ENCODE measurements around the gene MUC5AC. TPM values are rescaled to one million over a fixed set of nuclear protein-coding genes. Genes with fewer than 3 reads are reported as not detected.
A peak's percentile ranks its signal among the peaks of the same experiment; 100 is the strongest.

The MUC5AC gene
- total and polyA plus RNA-seq, 12 donors: under 0.01 TPM; not detected in 9

DNA sequence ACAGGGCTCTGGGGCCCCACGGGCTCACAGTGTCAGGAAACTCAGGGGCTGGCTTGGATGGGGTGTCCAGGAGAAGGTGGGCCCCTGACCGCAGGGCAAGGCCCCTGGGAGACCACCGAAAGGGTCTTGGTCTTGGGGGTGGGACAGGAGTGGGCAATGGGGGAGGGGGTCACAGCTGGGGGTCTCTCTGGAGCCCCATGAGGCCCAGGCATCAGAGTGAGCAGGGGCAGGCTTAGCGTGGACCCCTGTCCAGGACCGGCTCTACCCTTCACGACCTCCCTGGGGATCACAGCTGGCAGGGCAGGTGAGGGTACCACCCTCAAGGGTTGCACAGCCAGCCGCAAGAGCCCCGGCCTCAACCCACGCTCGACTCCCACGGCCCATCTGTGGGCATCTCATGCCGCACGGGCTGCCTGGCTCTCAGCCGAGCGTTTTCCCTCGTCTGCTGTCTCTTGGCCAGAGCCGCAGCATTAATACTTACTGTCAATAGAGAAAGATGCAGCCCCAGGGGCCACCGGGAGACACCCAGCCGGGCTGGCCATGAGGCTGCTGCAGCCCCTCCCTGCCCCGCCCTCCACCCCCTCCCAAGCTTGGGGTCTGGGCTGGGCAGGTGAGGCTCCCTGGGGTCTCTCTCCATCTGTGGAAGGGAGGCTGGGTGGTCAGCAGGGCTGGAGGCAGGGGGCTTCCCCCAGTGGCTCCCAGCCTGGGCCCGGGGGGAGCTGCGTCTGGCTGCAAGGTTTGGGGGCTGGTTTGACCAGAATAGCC, 65.8 kb downstream of the MUC5AC start:
- no peaks in the 10 kb centered on the region for H3K36me3 ChIP-seq (replicated peaks in 1 of 2)
- peaks cover 8% of the 10 kb centered on the region for H3K27me3 ChIP-seq
- intact Hi-C loops (cut with DNase I): no loop called here
- TF ChIP-seq, protein P1, sequence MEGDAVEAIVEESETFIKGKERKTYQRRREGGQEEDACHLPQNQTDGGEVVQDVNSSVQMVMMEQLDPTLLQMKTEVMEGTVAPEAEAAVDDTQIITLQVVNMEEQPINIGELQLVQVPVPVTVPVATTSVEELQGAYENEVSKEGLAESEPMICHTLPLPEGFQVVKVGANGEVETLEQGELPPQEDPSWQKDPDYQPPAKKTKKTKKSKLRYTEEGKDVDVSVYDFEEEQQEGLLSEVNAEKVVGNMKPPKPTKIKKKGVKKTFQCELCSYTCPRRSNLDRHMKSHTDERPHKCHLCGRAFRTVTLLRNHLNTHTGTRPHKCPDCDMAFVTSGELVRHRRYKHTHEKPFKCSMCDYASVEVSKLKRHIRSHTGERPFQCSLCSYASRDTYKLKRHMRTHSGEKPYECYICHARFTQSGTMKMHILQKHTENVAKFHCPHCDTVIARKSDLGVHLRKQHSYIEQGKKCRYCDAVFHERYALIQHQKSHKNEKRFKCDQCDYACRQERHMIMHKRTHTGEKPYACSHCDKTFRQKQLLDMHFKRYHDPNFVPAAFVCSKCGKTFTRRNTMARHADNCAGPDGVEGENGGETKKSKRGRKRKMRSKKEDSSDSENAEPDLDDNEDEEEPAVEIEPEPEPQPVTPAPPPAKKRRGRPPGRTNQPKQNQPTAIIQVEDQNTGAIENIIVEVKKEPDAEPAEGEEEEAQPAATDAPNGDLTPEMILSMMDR (IDR thresholded peaks at IDR 0.05): no peak
- no peak for TF ChIP-seq POLR2A (IDR thresholded peaks at IDR 0.05)
- no peaks in the 10 kb centered on the region for H3K9me3 ChIP-seq (replicated peaks in 1 of 3)
- H3K4me3 ChIP-seq: no peak overlapping the region
- WGBS, 4 donors: 77 to 81% (median 78%) methylated on average over 16 to 22 of the region's 22 CpGs
- H3K27ac ChIP-seq: no peak overlapping the region
- DNase-seq: peak in 1 of 7 donors; percentile 6
- H3K4me1 ChIP-seq (replicated peaks in 1 of 2): no peaks in the 10 kb centered on the region

DNA sequence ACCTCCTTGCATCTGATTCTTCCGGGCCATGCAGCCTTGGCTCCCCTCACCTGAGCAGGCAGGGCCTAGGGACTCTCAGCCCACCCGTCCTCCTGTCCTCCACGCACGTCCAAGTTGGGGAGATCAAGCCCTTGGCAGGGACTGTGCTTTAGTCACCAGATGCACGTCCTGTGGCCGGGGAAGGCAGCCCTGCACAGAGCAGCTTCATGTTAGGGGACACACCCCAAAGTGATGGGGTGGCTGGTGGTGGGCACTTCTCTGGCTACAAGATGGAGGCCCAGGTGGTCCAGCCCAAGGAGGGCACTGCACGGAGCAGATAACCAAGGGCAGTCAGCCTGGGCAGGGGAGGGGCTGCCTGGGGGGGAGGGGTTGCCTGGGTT, 66.3 kb downstream of the MUC5AC start:
- peak in 1 of 7 donors; percentile 6 for DNase-seq
- Histone ChIP-seq H3K4me3 (no peak overlapping the region), H3K36me3 (replicated peaks in 1 of 2) (no peaks in the 10 kb centered on the region), H3K27me3 (peaks cover 8% of the 10 kb centered on the region), H3K27ac (no peak overlapping the region), H3K9me3 (replicated peaks in 1 of 3) (no peaks in the 10 kb centered on the region), H3K4me1 (replicated peaks in 1 of 2) (no peaks in the 10 kb centered on the region)
- WGBS, 4 donors: 28 to 70% (median 55%) methylated on average over 2 to 7 of the region's 7 CpGs
- intact Hi-C loops (cut with DNase I): no loop called here
- TF ChIP-seq, protein P1 (IDR thresholded peaks at IDR 0.05): no peak
- TF ChIP-seq POLR2A (IDR thresholded peaks at IDR 0.05): no peak

DNA sequence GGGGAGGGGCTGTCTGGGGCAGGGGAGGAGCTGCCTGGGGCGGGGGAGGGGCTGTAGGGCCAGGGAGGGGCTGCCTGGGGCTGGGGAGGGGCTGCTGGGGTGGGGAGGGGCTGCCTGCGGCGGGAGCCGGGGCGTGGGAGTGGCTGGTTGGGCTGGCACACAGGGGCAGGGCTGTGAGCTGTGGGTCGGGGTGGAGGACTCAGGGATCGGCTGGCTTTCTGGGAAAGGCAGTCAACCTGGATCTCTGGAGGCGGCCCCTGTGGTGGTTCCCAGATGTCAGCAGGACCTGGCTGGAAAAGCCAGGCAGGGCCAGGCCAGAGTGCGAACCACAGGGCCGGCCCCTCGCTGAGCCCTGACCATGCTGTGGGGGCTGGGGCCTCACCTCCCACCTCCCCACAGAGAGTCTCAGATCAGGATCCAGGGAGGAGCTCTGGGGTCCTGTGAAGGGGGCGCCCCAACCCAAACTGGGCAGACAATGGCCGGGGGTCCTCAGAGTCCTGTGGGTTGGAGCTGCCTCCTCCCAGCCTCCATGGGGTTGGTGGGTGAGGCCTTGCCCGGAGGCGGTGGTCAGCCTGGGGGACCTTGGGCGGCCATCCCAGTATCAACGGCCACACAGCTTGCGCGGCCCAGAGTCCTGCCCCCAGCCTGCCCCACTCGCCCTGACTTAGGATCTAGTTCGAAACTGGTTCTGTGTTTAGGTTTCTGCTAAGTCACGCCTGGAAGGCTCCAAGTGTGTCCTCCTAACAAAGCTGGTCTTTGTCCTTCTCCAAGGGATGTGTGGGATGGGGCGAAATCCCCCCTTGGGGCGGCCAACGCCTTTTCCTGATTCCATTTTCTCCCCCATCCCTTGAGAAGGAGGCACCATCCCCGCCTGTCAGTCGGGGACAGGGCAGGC, 67.0 kb downstream of the MUC5AC start:
- 79 to 87% (median 82%) methylated on average over 14 to 27 of the region's 27 CpGs for WGBS, 4 donors
- H3K27me3 ChIP-seq: peaks cover 8% of the 10 kb centered on the region
- no peaks in the 10 kb centered on the region for H3K4me1 ChIP-seq (replicated peaks in 1 of 2)
- DNase-seq: peak in 1 of 7 donors; percentile 7
- no peak overlapping the region for H3K27ac ChIP-seq
- no peaks in the 10 kb centered on the region for H3K36me3 ChIP-seq (replicated peaks in 1 of 2)
- TF ChIP-seq POLR2A (IDR thresholded peaks at IDR 0.05): no peak
- TF ChIP-seq, protein P1 (IDR thresholded peaks at IDR 0.05): no peak
- H3K4me3 ChIP-seq: no peak overlapping the region
- intact Hi-C loops (cut with DNase I): no loop called here
- no peaks in the 10 kb centered on the region for H3K9me3 ChIP-seq (replicated peaks in 1 of 3)

Measured in adrenal gland (tissue), 12 donors.